HK-2 (cell line): ENCODE data around the gene C1QTNF5.

ENCODE experiments used
- DNase-seq: peaks from one replicate; pipeline ENCODE4 v3.0.0-alpha.2; 2018; ENCODE audit not compliant: unreplicated experiment

C1QTNF5 gene

GRCh38 chr11:119295178-119295577 is 45.5 kb downstream of the C1QTNF5 start:
- no peak for DNase-seq

DNA sequence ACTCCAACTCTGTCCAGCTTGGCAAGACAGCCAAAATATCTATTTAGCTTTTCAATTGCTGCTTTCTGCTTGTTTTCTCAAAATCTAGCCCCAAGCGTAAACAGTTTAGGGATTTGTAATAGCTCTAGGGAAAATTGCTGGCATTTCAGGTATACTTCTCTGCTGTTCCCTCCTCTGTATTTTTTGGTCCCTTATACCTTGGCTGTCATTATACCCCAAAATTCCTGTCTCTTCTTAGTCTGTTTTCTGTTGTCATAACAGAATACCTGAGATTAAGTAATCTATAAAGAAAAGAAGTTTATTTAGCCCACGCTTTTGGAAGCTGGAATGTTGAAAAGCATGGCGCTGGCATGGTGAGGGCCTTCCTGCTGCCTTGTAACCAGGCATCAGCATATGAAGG is 47.2 kb downstream of the C1QTNF5 start:
- DNase-seq: no peak

DNA sequence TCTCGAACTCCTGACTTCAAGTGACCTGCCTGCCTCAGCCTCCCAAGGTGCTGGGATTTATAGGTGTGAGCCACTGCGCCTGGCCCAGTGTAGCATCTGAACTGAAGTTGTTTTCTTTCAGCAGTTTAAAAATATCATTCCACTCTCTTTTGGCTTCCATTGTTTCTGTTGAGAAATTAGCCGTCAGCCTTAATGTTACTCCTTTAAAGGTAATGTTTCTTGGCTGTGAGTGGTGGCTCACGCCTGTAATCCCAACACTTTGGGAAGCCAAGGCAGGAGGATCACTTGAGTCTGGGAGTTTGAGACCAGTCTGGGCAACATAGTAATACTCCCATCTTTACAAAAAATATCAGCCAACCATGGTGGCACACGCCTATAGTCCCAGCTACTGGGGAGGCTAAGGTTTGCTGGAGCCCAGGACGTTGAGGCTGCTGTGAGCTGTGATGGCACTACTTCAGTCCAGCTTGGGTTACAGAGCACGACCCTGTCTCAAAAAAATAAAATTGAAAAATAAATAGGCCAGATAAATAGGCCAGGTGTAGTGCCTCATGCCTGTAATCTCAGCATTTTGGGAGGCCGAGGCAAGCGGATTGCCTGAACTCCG is 49.7 kb downstream of the C1QTNF5 start:
- DNase-seq: no peak
